H1 (cell line): ENCODE measurements around the gene THAP11. TPM values are rescaled to one million over a fixed set of nuclear protein-coding genes. Genes with fewer than 3 reads are reported as not detected.

Experiments used
- KDM1A ChIP-seq: fragments of 200-600, 300-600 bp; sonication (generic); IDR thresholded peaks from 2 replicates; pipeline ENCODE4 v1.7.1; 2016; ENCODE audit warnings: mild to moderate bottlenecking, low read length, borderline replicate concordance
- RAD21 ChIP-seq, 2 experiments: IDR thresholded peaks in 1 of 2; conservative IDR thresholded peaks in 1 of 2; 2 replicates each; pipeline ENCODE4 v1.6.1; 2011; ENCODE audit warnings: low read depth in 2 of 2, low read length in 2 of 2, improper control_type of control experiment in 1 of 2, inconsistent platforms in 1 of 2, mild to moderate bottlenecking in 1 of 2, moderate library complexity in 1 of 2
- RNF2 ChIP-seq: fragments of 200-900, 300-1000 bp; sonication (generic); IDR thresholded peaks from 2 replicates; pipeline ENCODE4 v1.7.1; 2016; ENCODE audit warnings: borderline replicate concordance, low read depth, mild to moderate bottlenecking, antibody characterized with exemption, low read length; ENCODE audit not compliant: poor library complexity, severe bottlenecking; ENCODE audit errors: missing control alignments
- polyA plus RNA-seq, 7 experiments: library from polyadenylated mRNA; depleted of rRNA in 3 of 7; stranded (reverse) in 5 of 7; unstranded in 2 of 7; fragments of >200 nt in 5 of 7; fragments of 200-250 nt in 2 of 7; gene quantifications; 1 replicate in 5 of 7; 2 replicates in 1 of 7; 4 replicates in 1 of 7; pipeline versions ENCODE4 v1.2.1 to v1.2.3, GENCODE V29; 2011 to 2013; ENCODE audit warnings: missing spikeins in 2 of 7, mixed read lengths in 2 of 7
- total RNA-seq: library from RNA; stranded (reverse); fragmentation: NEBNext Ultra II Directional; extraction: Animal tissue kit (Norgen Biotek cat#: 25700); gene quantifications from 2 replicates; pipeline ENCODE4 v1.2.1, GENCODE V29; 2021

The THAP11 gene
- total and polyA plus RNA-seq, 2 of the 8 experiments (the other 6 are each of a cell fraction or from before 2014, with no cell fraction given): 50.8 to 54.8 TPM

GRCh38 chr16:67825119-67825518 is 17.0 kb upstream of the THAP11 start (continued):
- TF ChIP-seq RAD21 (IDR thresholded peaks at IDR 0.05 in 1 of 2, conservative IDR thresholded peaks at IDR 0.05 in 1 of 2; ENCODE audit: low read depth in 2 of 2, low read length in 2 of 2) (no peak), RNF2 (no peak), KDM1A (no peak)
- TF ChIP-seq, all 59 proteins: peak for 0
